Neural cell (in vitro differentiated cells): ENCODE results near the gene CAPN15.

ENCODE experiments used
- EP300 ChIP-seq: fragments of 450-650 bp; conservative IDR thresholded peaks from 2 replicates; pipeline ENCODE4 v1.6.1; 2014; ENCODE audit warnings: antibody characterized with exemption, mild to moderate bottlenecking, moderate library complexity; ENCODE audit not compliant: poor library complexity, severe bottlenecking
- EZH2 ChIP-seq: fragments of 200-600, 300-800 bp; shearing (Covaris generic), sonication (generic); IDR thresholded peaks from 2 replicates; pipeline ENCODE4 v1.6.1; 2014; ENCODE audit warnings: antibody characterized with exemption, low read length, borderline replicate concordance, mild to moderate bottlenecking; ENCODE audit not compliant: insufficient read depth, poor library complexity, severe bottlenecking
- MXI1 ChIP-seq: fragments of 450-650 bp; conservative IDR thresholded peaks from 2 replicates; pipeline ENCODE4 v1.6.1; 2014; ENCODE audit warnings: antibody characterized with exemption, mild to moderate bottlenecking; ENCODE audit not compliant: poor library complexity, severe bottlenecking
- POLR2AphosphoS5 ChIP-seq: IDR thresholded peaks from 2 replicates; pipeline ENCODE4 v1.6.1; 2012
- RAD21 ChIP-seq: fragments of 450-650 bp; conservative IDR thresholded peaks from 2 replicates; pipeline ENCODE4 v1.6.1; 2014; ENCODE audit warnings: antibody characterized with exemption, mild to moderate bottlenecking, moderate library complexity
- TAF1 ChIP-seq: IDR thresholded peaks from 2 replicates; pipeline ENCODE4 v1.6.1; 2012; ENCODE audit warnings: low read depth
- TF ChIP-seq, protein P1 (sequence below): fragments of 450-650 bp; IDR thresholded peaks from 2 replicates; pipeline ENCODE4 v1.5.1; 2014; ENCODE audit warnings: antibody characterized with exemption, mild to moderate bottlenecking, moderate library complexity; ENCODE audit not compliant: poor library complexity, severe bottlenecking
- TF ChIP-seq, protein P2 (sequence below): IDR thresholded peaks from 2 replicates; pipeline ENCODE4 v1.6.1; 2012; ENCODE audit warnings: borderline replicate concordance

DNA sequence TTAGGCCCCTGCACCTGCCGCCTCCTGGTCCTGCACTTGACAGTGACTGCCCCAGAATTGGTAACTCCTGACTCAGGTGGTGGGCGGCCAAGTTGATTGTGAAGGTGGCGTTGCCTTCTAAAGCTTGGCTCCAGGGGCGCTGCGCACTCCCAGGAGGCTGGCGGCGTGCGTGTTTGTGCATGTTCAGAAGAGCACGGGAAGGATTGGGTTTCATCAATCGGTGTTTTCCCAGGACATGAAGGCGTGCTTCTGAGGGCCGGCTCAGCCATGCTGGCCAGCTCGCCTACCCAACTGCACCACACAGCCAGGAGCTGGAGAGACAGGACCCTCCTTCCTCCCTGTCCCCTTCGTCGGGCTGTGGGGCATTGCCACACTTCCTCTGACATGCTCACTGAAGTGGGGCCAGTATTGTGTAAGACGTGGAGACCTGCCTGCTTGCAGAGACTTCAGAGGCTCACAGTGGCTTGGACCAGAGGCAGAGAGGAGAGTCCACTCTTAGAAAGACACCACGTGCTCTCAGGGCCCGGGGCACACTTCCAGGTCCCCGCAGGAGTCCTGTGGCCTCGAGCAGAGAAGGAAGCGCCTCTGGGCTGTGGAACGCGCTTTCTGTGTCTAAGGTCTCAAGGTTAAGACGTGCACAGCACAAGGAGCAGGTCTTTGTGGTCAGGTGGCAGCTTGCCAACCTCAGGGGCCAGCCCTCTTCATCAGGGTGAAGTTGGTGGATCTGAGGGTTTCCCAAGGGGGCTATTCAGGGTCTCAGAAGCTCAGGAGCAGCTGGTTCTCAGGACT lies 65.2 kb downstream of the CAPN15 start:
- TF ChIP-seq, protein P1, sequence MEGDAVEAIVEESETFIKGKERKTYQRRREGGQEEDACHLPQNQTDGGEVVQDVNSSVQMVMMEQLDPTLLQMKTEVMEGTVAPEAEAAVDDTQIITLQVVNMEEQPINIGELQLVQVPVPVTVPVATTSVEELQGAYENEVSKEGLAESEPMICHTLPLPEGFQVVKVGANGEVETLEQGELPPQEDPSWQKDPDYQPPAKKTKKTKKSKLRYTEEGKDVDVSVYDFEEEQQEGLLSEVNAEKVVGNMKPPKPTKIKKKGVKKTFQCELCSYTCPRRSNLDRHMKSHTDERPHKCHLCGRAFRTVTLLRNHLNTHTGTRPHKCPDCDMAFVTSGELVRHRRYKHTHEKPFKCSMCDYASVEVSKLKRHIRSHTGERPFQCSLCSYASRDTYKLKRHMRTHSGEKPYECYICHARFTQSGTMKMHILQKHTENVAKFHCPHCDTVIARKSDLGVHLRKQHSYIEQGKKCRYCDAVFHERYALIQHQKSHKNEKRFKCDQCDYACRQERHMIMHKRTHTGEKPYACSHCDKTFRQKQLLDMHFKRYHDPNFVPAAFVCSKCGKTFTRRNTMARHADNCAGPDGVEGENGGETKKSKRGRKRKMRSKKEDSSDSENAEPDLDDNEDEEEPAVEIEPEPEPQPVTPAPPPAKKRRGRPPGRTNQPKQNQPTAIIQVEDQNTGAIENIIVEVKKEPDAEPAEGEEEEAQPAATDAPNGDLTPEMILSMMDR: no peak
- TF ChIP-seq TAF1: no peak
- TF ChIP-seq, protein P2, sequence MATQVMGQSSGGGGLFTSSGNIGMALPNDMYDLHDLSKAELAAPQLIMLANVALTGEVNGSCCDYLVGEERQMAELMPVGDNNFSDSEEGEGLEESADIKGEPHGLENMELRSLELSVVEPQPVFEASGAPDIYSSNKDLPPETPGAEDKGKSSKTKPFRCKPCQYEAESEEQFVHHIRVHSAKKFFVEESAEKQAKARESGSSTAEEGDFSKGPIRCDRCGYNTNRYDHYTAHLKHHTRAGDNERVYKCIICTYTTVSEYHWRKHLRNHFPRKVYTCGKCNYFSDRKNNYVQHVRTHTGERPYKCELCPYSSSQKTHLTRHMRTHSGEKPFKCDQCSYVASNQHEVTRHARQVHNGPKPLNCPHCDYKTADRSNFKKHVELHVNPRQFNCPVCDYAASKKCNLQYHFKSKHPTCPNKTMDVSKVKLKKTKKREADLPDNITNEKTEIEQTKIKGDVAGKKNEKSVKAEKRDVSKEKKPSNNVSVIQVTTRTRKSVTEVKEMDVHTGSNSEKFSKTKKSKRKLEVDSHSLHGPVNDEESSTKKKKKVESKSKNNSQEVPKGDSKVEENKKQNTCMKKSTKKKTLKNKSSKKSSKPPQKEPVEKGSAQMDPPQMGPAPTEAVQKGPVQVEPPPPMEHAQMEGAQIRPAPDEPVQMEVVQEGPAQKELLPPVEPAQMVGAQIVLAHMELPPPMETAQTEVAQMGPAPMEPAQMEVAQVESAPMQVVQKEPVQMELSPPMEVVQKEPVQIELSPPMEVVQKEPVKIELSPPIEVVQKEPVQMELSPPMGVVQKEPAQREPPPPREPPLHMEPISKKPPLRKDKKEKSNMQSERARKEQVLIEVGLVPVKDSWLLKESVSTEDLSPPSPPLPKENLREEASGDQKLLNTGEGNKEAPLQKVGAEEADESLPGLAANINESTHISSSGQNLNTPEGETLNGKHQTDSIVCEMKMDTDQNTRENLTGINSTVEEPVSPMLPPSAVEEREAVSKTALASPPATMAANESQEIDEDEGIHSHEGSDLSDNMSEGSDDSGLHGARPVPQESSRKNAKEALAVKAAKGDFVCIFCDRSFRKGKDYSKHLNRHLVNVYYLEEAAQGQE: no peak
- no peak for TF ChIP-seq EZH2
- no peak for TF ChIP-seq RAD21
- TF ChIP-seq MXI1: no peak
- no peak for TF ChIP-seq POLR2AphosphoS5
- TF ChIP-seq EP300: no peak
